NCI-H748 treated with DMSO at 0.1 percent for 48 hours (cell line): Measurements from ENCODE around the gene NUP62.
"Not testable (repeated sequence)": the region's sequence is repeated elsewhere in the genome, so short reads cannot be mapped to it uniquely, and the experiment has no call there.

Experiments
- DNase-seq: peaks from one replicate; lab custom pipeline; 2025; lab: John Stamatoyannopoulos, UW

The NUP62 gene

DNA sequence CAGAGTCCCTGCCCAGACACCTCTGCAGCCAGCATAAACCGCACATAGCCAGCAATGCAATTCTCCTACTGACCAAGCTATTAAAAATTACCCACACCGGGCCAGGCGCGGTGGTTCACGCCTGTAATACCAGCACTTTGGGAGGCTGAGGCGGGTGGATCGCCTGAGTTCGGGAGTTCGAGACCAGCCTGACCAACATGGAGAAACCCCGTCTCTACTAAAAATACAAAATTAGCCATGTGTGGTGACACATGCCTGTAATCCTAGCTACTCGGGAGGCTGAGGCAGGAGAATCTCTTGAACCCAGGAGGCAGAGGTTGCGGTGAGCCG lies 4.5 kb downstream of the NUP62 start:
- DNase-seq = not testable (repeated sequence)

DNA sequence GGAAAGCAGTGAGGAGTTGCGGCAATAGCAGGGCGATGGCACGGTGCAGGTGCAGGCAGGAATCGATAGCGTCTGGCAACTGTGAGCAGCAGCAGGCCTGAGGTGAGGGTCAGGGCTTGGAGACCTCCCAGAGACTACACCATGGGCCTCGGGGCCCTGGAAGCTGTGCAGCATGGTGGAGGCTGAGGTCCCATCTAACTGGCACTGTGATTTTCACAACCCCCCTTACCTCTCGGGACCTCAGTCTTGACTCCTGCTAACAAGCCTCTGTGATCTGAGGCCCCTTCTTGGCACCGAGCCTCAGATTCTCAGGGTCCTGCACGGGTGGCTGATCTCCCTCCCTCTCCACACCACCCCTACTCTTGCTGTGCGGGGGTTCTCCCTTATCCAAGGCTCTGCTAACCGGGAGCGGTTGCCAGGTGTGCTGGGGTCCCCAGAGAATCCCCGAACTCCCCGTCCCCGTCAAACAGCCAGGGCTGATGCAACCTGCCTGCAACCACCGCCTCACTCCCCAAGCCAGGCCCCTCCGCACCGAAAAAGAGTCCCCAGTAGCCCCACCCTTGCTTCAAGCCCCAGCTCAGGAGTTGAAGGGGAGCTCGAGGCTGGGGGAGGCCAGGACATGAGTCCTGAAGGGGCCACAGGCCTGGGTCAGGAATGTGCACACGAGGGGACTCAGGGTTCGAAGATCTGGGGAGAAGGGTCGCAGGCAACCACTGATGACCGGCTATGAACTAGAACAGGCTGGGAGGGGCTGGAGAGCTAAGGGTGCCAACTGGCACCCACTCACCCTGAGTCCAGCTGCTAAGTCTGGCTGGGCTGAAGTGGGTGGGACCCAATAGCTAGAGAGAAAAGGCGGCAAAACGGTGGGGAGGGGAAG lies 5.1 kb downstream of the NUP62 start:
- DNase-seq = no peak

DNA sequence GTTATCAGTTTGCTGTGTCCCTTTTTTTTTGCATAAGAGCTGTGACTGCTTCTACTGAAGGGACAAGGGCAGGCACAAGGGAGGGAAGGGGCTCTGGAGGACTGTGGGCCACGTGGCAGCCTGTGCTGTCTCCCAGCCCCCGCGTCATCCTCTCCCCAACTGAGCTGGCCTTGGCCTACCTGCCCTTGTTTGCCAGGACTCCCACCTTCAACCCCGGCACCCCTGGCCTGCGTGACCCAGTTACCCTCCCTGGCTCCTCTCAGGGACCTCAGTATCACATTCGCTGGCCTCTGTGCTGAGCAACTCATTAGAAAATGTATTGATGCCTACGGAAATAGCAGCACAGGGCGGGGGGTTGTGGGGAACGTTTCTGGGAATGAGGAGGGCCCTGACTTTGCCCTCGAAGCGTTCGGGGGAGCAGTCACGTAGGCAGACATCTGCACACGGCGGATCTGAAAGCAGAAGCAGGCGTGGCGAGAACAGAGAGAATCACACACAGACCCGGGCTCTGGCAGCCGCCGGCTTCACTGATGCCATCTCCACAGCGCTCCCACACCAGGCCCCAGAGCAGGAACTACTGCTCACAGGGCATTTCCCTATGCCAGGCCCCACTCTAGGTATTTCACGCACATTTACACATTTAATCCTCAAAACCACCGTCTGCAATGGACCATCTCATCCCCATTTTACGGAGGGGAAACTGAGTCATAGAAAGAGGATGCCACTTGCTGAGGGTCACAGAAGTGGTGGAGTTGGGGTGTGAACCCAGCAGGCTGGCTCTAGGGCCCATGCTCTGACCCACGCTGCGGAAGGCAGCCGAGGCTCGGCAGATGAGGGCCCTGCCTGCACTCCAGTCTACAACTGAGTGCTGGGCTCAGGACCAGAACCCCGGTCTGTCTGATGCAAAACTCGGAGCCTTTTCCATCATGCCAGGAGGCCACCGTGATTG lies 6.0 kb downstream of the NUP62 start:
- DNase-seq = no peak

DNA sequence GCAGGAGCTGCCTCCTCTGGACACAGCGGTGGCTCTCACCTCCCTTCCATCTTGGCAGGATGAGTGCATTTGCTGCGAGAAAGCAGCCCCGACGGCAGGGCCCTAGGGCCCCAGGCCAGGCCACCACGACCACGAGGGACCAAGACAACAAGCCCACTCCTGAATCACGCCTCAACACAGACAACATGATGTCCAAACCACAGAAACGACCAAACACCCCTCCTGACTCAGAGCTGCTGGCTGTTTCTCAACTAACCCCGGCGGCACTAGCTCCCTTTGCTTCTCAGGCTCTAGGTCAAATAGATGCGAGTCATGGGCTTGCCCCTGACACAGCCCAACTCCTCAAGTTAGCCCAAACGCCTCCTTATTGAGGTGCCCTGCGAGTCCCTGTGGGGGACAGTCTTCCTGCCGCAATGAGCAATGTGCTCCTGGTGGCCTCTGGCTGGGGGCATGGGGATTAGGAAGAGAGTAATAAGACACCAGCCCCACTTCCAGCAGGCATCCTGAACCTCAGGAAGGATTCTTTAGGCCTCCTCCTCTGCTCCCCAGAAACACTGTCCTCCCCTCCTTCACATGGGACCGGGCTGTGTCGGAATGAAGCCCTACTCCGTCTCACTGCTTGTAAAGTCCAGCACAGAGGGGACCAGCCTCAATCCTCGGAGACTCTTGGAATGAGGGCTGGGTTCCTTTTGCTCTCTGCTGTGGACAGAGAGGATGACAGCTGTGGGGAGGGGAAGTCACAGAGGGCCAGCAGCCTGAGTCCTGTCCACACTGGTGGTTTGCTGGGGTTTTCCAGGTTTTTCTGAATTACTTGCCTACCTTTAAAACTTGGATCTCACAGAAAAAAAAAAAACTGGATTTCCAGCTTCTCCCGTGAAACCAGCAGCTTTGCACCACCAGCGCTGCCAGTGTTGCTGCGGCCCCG lies 7.2 kb downstream of the NUP62 start:
- no peak for DNase-seq

DNA sequence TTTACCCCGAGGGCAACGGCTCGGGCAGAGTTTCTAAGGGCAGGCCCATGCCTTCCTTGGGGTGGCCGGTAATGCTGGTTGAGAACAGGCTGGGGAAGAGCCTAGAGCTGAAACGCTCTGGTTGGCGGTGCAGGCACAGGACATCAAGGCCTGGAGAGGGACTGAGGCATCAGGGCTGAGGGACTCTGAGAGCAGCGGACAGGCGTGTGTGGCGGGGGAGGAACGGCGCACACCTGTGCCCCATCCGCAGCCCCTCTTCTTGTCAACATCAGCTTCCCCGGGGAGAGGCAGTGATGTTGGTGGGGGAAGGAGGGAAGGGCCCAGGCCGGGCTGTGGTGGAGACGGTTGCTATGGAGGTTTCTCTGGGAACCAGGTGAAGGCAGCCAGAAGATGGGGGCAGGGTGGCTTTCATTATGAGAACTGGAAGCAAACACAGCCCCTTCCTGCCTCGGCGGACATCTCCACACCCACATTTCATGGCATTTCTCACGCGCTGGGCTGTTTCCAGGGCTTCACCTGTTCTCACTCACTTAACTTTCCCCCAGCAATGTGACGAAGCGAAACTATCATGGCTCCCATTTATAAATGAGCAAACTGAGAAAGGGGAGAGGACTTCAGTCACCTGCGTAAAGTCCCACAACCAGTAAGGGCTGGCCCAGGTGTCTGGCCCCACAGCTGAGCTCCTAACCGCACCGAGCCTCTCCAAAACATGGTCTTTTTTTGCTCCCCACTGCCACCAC lies 8.5 kb downstream of the NUP62 start:
- no peak for DNase-seq

DNA sequence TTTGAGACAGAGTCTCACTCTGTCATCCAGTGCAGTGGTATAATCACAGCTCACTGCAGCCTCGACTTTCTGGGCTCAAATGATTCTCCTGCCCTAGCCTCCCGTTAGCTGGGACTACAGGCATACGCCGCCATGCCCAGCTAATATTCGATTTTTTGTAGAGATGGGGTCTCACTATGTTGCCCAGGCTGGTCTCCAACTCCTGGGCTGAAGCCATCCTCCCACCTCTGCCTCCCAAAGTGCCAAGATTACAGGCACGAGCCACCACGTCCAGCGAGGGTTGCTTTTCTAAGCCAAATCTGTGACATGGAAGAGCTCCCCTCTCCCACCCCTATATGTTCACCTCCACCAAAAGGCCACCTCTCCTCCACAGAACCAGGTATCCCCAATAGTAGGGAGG lies 11.2 kb downstream of the NUP62 start:
- no peak for DNase-seq

DNA sequence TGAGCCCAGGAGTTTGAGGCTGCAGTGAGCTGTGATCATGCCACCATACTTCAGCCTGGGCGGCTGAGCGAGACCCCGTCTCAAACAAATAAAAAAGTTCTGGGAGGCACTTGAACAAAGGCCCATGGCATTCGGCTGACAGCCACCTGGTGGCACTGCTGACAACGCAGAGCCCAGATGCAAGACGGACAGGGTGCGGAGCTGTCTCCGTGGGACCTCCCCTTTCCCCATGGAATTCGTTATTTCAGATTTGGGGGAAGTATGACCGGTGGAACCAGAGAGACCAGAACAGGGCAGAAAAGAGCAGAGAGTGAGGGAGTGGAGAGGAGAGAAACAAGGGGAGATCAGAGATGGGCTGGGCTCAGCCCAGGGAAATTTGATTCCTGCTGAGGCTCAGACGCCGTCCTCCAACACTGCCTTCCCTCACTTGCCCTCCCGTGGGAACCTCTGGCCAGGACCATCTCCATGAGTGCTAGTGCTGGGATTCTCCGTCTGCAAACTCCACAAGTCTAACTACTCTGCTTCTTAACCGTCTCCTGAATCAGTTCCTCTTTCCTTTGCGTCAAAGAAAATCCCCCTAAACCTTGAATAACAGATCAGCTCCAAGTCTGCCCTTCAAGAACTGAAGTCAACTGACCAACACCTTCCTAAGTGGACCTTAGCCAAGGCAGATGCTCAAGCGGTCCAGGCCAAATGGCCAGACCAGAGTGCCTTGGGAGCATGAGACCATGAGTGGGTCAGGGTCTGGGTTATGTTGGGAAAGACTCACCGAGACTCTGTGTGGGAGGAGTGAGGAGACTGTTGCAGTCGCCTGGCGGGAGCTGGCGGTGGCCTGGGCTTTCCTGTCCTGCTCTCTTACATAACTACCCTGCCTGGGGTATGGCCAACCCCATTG lies 12.2 kb downstream of the NUP62 start:
- DNase-seq = no peak

DNA sequence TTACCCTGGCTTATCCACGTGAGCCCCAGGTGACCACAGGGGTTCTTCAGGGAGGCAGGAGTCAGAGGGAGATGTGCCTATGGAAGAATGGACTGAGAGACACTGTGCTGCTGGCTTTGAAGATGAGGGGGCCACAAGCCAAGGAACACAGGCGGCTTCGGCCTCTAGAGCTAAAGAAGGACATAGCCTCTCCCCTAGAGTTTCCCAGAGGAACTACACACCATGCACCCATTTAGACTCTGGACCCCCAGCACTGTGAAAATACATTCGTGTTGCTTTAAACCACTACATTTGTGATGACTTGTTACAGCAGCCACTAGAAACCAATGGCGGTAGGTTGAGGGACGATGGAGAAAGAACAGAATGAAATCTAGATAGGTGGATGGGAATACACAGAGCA lies 14.0 kb downstream of the NUP62 start:
- no peak for DNase-seq

DNA sequence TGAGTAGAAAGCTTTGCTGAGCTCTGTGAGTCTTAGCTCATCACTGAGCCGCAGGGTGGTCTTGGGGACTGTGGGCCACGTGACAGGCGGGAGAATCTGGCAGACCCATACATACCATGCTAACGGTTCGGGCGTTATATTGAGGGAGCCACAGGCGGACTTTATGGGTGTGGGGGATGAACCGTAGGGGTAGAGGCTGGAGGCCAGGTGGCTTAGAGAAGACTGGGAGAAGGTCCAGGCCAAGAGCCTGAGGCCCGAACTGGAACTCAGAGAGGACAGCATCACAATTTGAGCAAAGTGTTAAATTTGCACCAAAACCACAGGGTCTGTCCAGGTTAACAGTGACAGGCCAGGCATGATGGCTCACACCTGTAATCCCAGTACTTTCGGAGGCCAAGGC lies 15.6 kb downstream of the NUP62 start:
- DNase-seq = no peak

DNA sequence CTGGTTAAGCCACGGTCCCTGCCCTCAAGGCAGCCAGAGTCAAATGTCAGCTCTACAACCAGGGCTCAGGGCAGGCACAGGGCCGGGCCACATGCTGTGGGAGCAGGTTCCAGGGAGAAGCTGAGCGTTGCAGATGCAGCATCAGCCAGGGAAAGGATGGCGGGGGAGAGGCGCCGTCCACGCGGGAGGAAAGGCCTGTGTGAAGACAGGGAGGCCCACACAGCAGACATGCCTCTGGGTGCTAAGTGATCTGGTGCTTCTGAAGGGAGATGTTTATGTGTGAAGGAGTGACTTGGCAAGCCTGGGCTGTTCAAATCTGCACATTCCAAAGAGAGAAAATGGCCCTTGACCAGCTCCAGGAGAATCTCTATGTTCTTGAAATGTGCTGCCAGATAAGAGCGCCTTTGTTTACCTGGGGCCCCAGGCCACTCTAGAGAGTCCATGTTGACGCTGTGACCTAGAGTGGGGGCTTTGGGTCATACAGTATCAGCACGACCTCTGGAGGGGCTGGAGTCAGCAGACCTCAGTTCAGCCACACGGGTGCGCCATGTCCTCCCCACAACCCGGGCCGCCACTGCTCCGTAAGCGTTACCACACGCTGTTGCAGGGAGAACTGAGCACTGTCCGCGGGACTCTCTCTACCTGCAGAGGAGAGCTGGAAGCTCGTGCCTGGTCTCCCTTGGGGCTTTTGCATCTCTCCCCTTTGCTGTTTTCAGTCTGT lies 16.2 kb downstream of the NUP62 start:
- DNase-seq = no peak

DNA sequence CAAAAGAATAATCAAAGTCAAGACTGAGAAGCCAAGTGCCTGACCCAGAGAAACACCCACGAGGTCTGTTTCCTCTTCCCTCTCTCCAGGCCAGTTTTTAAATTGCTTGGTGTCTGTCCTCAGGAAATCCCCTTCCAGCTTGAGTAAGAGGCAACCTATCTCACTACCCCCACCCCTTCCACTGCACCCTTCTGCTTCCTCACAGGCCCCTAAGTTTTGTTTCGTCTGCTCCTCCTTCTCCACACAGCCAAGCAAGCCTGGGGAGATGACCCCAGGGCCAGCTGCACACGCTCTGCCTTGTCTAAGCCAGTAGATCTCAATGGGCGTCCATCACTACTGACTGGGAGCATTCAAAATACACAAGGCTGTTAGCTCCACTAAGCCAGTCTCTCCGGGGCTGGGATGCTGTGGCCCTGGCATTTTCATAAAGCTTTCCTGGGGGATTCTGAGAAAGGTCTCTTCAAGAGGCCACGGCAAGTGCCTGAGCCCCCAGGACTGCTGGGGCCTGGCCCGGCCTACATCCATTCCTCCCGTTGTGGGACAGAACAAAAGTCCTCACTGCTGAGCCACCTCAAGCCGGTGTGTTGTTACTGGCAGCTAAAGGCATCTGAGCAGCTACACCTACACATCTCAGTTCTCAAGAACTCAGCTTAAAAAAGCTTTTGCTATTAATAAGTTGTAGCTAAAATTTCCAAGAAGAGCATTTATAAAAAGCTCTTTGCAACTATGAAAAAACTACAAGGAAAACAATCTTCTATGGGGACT lies 17.7 kb downstream of the NUP62 start:
- no peak for DNase-seq

DNA sequence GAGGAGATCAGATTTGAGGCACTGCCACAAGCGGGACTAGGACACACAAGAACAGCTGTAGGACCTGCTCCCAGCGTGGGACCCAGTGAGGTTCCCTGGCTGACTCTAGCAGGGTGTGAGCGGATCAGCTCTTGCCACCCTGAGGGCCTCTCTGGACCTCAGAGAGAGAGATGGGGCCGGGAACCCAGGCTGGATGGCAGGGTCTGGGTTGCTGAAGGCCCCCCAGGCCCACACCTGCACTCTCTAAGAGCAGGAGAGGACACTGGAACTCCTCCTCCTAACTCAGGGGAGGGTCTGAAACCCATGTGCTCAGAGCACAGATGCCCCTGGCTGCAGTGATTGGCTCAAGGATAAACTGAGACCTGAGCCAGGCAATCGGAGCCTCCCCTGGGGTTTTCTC lies 19.1 kb downstream of the NUP62 start:
- DNase-seq = no peak

DNA sequence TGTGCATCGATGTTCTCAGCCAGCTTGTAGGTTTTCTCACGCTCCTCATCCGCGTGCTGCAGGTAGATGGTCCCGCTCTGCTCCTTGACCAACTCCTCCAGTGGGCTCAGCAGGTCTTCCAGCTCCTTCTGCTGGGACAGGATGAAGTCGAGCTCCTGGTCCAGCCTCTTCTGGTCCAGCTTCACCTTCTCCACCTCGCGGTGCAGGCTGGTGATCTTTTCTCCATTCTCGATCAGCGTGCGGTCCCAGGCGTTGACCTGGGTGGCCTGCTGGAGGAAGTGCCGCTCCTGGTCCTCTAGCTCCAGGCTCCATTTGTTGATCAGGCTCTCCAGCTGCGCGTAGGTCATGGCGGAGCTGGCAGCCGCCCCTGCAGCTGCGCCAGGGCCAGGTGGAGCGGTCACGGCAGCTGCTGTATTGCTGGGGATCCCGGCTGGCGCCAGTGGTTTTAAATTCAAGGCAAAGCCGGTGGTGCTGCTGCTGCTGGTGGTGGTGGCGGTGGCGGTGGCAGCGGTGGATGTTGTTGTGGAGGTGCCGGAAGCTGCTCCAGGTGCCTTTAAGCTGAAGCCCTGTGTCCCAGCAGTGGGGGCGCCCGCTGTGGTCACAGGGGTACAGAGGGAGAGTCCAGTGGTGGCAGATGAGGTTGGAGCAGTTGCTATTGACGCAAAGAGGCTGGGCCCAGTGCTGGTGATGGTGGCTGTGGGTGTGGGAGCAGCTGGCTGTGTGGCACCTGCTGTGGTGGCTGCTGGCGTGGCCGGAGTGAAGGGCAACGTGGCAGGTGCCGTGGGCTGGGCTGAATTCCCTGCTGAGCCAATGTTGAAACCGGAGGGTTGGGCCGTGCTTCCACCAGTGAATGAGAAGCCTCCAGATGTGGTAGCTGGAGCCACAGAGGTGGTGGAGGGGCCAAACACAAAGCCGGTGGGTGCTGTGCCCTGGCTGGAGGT lies 20.6 kb downstream of the NUP62 start:
- DNase-seq = no peak

DNA sequence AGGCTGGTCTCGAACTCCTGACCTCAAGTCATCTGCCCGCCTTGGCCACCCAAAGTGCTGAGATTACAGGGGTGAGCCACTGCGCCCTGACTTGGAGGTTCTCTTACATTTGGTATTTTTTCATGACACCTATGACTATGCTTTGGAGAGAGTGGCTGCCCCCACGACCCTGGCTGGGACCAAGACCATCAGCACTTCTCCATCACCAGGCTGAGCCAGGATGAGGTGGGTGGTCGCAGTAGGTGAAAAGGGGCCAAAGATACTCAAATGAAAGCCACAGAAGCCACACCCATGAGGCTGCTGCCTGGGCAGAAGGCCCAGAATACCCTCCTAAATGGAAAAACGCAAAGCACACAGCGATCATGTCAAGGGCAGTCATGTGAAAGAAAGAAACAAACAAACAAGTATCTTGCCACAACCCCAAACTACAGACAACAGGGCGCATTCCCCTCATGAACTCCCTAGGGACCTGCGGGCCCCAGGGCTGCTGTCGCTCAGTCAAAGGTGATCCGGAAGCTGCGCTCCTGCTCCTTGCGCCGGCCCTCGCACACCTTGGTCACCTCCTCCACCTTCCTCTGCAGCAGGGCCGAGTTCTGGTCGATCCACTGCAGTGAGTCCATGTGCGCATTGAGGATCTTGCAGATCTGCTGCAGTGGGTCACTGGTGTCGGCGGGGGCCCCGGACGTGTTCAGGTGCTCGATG lies 21.4 kb downstream of the NUP62 start:
- no peak for DNase-seq

DNA sequence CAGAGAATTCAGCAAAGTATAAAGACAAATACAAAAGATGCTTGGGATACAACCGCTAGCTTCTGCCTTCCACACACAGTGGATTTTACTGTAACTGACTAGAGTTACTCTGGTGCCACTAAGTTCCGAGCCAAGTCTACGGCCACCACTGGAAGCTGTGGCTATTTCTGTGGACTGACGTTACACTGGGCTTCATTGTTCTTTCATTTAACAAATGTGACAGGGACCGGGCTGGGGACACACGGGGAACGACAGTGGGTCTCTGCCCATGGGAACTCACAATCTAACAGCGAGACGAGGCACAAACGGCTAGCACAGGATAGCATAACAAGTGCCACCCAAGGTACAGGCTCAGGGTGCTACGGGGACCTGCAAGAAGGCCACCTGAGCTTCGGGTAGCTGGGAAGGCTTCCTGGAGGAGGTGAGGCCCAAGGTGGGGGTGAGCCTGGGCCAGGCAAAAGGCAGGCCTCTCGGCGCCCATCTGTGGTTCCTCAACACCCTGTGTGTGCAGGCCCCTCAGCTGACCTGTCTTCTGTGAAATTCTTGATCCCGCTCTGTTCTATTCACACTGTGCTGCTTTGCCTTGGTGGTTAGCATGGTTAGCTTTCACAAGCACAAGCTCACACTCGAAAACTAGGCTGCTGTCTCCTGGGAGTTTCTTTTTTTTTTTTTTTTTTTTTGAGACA lies 22.3 kb downstream of the NUP62 start:
- DNase-seq = no peak

DNA sequence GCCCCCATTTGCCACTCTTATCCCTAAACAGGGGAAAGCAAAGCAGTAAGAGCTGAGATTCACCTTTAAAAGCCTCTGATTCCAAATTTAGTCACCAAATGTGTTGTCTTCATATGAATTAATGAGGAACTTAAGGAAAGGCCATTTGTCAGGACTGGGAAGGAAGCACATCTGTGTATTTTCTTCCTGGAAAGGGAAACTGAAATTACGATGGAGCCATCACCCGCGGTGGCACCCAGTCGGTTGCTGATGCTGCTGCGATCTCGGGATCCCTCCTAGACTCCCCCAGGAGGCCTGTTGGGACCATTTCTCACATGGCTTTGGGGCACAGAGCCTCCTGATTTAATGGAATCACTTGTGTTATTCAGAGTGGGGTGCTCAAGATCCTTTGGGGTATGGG lies 25.2 kb downstream of the NUP62 start:
- DNase-seq = no peak
